Fibroblast of lung (primary cell): ENCODE measurements around the gene DNAJC6. TPM values are rescaled to one million over a fixed set of nuclear protein-coding genes. Genes with fewer than 3 reads are reported as not detected.

ENCODE experiments used
- DNase-seq, 2 donors: peaks; one replicate each; pipeline versions ENCODE4 v3.0.0 to v3.0.0-alpha.2; 2010; ENCODE audit warnings: low read depth in 2 of 2
- H2AFZ ChIP-seq: 2 replicates; pipeline ENCODE4 v1.5.1; 2012; ENCODE audit warnings: low read length, control low read depth, inconsistent platforms
- H3K27ac ChIP-seq: 2 replicates; pipeline ENCODE4 v1.5.1; 2011; ENCODE audit warnings: low read length, control low read depth; ENCODE audit not compliant: insufficient read depth
- H3K27me3 ChIP-seq: 2 replicates; pipeline ENCODE4 v1.5.1; 2011; ENCODE audit warnings: mild to moderate bottlenecking, low read length; ENCODE audit not compliant: control insufficient read depth, insufficient read depth
- H3K36me3 ChIP-seq: 2 replicates; pipeline ENCODE4 v1.5.1; 2011; ENCODE audit warnings: low read length; ENCODE audit not compliant: control insufficient read depth, insufficient read depth
- H3K4me1 ChIP-seq: 2 replicates; pipeline ENCODE4 v1.5.1; 2011; ENCODE audit warnings: low read length; ENCODE audit not compliant: control insufficient read depth, insufficient read depth; ENCODE audit errors: extremely low read depth
- H3K4me2 ChIP-seq: 2 replicates; pipeline ENCODE4 v1.5.1; 2011; ENCODE audit warnings: low read length, control low read depth; ENCODE audit not compliant: insufficient read depth; ENCODE audit errors: extremely low read depth
- H3K4me3 ChIP-seq, 4 experiments: fragments of 200-600 bp in 1 of 4; sonication (generic) in 1 of 4; replicated peaks in 1 of 4; 2 replicates each; pipeline ENCODE4 v1.5.1; 2011 to 2016; ENCODE audit warnings: low read length in 4 of 4, low read depth in 3 of 4, mild to moderate bottlenecking in 3 of 4, control low read depth in 2 of 4, inconsistent platforms in 1 of 4, mixed read lengths in 1 of 4; ENCODE audit not compliant: insufficient read depth in 1 of 4; ENCODE audit errors: control extremely low read depth in 1 of 4
- H3K79me2 ChIP-seq: 2 replicates; pipeline ENCODE4 v1.5.1; 2012; ENCODE audit warnings: mild to moderate bottlenecking, low read length, inconsistent platforms; ENCODE audit not compliant: control insufficient read depth, insufficient read depth
- H3K9ac ChIP-seq: 2 replicates; pipeline ENCODE4 v1.5.1; 2011; ENCODE audit warnings: mild to moderate bottlenecking, low read length, control low read depth; ENCODE audit not compliant: insufficient read depth
- H3K9me3 ChIP-seq: 2 replicates; pipeline ENCODE4 v1.5.1; 2012; ENCODE audit warnings: low read depth, low read length; ENCODE audit not compliant: control insufficient read depth, insufficient read depth
- H4K20me1 ChIP-seq: 2 replicates; pipeline ENCODE4 v1.5.1; 2011; ENCODE audit warnings: low read length; ENCODE audit not compliant: control insufficient read depth, insufficient read depth; ENCODE audit errors: extremely low read depth
- CTCF ChIP-seq, 2 donors: IDR thresholded peaks in 1 of 2; conservative IDR thresholded peaks in 1 of 2; 1 replicate in 1 of 2; 2 replicates in 1 of 2; pipeline ENCODE4 v1.5.1; 2011 to 2012; ENCODE audit warnings: low read length in 2 of 2, control low read depth in 1 of 2, inconsistent platforms in 1 of 2, low read depth in 1 of 2, mild to moderate bottlenecking in 1 of 2
- EZH2 ChIP-seq: IDR thresholded peaks from 2 replicates; pipeline ENCODE4 v1.5.1; 2012; ENCODE audit warnings: low read length, control low read depth, mild to moderate bottlenecking; ENCODE audit errors: missing control alignments
- polyA plus RNA-seq, 2 donors: library from polyadenylated mRNA; depleted of rRNA in 1 of 2; stranded (reverse) in 1 of 2; unstranded in 1 of 2; fragments of >200 nt; gene quantifications; 2 replicates each; pipeline ENCODE4 v1.2.1, GENCODE V29; 2011 to 2012; ENCODE audit warnings: missing spikeins in 1 of 2
- total RNA-seq: library from RNA; depleted of rRNA; stranded (reverse); fragments of >200 nt; gene quantifications from 2 replicates; pipeline ENCODE4 v1.2.1, GENCODE V29; 2014

The DNAJC6 gene
- total and polyA plus RNA-seq, 2 donors (not counting 1 experiment from before 2014, with no cell fraction given) = 0.33 to 0.98 TPM

GRCh38 chr1:65267271-65267670 is 42.1 kb upstream of the DNAJC6 start:
- H3K9me3 ChIP-seq = no peaks in the 10 kb centered on the region
- no peaks in the 10 kb centered on the region for H4K20me1 ChIP-seq
- H3K36me3 ChIP-seq = no peaks in the 10 kb centered on the region
- DNase-seq = no peak
- no peaks in the 10 kb centered on the region for H3K4me1 ChIP-seq
- no peaks in the 10 kb centered on the region for H3K79me2 ChIP-seq
- no peak overlapping the region for H3K4me2 ChIP-seq
- no peak overlapping the region for H3K27ac ChIP-seq
- no peaks in the 10 kb centered on the region for H3K27me3 ChIP-seq
- H3K4me3 ChIP-seq = no peak overlapping the region
- no peak for TF ChIP-seq EZH2
- H2AFZ ChIP-seq = no peak overlapping the region
- H3K9ac ChIP-seq = no peak overlapping the region

- Histone ChIP-seq H3K4me3 (no peak overlapping the region), H3K79me2 (no peaks in the 10 kb centered on the region), H4K20me1 (no peaks in the 10 kb centered on the region), H3K36me3 (no peaks in the 10 kb centered on the region), H3K9ac (no peak overlapping the region), H2AFZ (no peak overlapping the region), H3K27ac (no peak overlapping the region), H3K9me3 (no peaks in the 10 kb centered on the region), H3K4me1 (no peaks in the 10 kb centered on the region), H3K4me2 (no peak overlapping the region), H3K27me3 (no peaks in the 10 kb centered on the region)
- TF ChIP-seq EZH2 (no peak), CTCF (conservative IDR thresholded peaks at IDR 0.05 in 1 of 2, IDR thresholded peaks at IDR 0.05 in 1 of 2; ENCODE audit: low read depth in 1 of 2, low read length in 2 of 2) (no peak)
- no peak for DNase-seq
Measured at GRCh38 chr1:65267683-65268082, 41.7 kb upstream of the DNAJC6 start.

- H3K27ac ChIP-seq = no peak overlapping the region
- no peak overlapping the region for H3K4me2 ChIP-seq
- no peak overlapping the region for H3K4me3 ChIP-seq
- TF ChIP-seq CTCF (conservative IDR thresholded peaks at IDR 0.05 in 1 of 2, IDR thresholded peaks at IDR 0.05 in 1 of 2; ENCODE audit: low read depth in 1 of 2, low read length in 2 of 2) (no peak), EZH2 (no peak)
- H3K4me1 ChIP-seq = no peaks in the 10 kb centered on the region
- no peak overlapping the region for H2AFZ ChIP-seq
- no peaks in the 10 kb centered on the region for H4K20me1 ChIP-seq
- DNase-seq = no peak
- H3K9me3 ChIP-seq = no peaks in the 10 kb centered on the region
- no peaks in the 10 kb centered on the region for H3K79me2 ChIP-seq
- no peaks in the 10 kb centered on the region for H3K36me3 ChIP-seq
- H3K9ac ChIP-seq = no peak overlapping the region
- no peaks in the 10 kb centered on the region for H3K27me3 ChIP-seq
Measured at GRCh38 chr1:65269612-65270011, 39.7 kb upstream of the DNAJC6 start.
